Keratinocyte (primary cell): ENCODE data around the gene KCNMA1. TPM values are rescaled to one million over a fixed set of nuclear protein-coding genes. Genes with fewer than 3 reads are reported as not detected.
A peak's percentile ranks its signal among the peaks of the same experiment; 100 is the strongest.

ENCODE experiments used
- DNase-seq: peaks from one replicate; pipeline ENCODE4 v3.0.0-alpha.2; 2011; ENCODE audit warnings: low read depth, missing footprints, low spot score
- FAIRE-seq: peaks from 2 replicates; lab custom pipeline; 2011; peaks lifted over from hg19 to GRCh38; lab: Jason Lieb, UNC
- H2AFZ ChIP-seq: 2 replicates; pipeline ENCODE4 v1.6.0; 2012; ENCODE audit warnings: low read length, control low read depth, inconsistent platforms; ENCODE audit not compliant: control insufficient read depth
- H3K27ac ChIP-seq: 2 replicates; pipeline ENCODE4 v1.5.1; 2011; ENCODE audit warnings: low read length; ENCODE audit not compliant: control insufficient read depth, insufficient read depth
- H3K27me3 ChIP-seq: 3 replicates; pipeline ENCODE4 v1.6.0; 2011; ENCODE audit warnings: low read length; ENCODE audit not compliant: control insufficient read depth, insufficient read depth; ENCODE audit errors: extremely low read depth
- H3K36me3 ChIP-seq, 2 experiments: 2 replicates in 1 of 2; 3 replicates in 1 of 2; pipeline ENCODE4 v1.5.1; 2011; ENCODE audit warnings: low read length in 2 of 2, mild to moderate bottlenecking in 1 of 2; ENCODE audit not compliant: control insufficient read depth in 2 of 2, insufficient read depth in 2 of 2; ENCODE audit errors: extremely low read depth in 1 of 2
- H3K4me1 ChIP-seq: 3 replicates; pipeline ENCODE4 v1.5.1; 2011; ENCODE audit warnings: low read length; ENCODE audit not compliant: control insufficient read depth, insufficient read depth; ENCODE audit errors: extremely low read depth
- H3K4me2 ChIP-seq: 3 replicates; pipeline ENCODE4 v1.6.0; 2011; ENCODE audit warnings: low read depth, low read length; ENCODE audit not compliant: control insufficient read depth, insufficient read depth; ENCODE audit errors: extremely low read depth
- H3K4me3 ChIP-seq, 3 experiments: fragments of 200-600 bp in 1 of 3; sonication (generic) in 1 of 3; 2 replicates in 2 of 3; 3 replicates in 1 of 3; pipeline ENCODE4 v1.5.1; 2011 to 2016; ENCODE audit warnings: low read length in 3 of 3, mild to moderate bottlenecking in 3 of 3, control low read depth in 2 of 3, inconsistent platforms in 1 of 3, low read depth in 1 of 3, mixed read lengths in 1 of 3, mixed run types in 1 of 3, moderate library complexity in 1 of 3; ENCODE audit not compliant: control insufficient read depth in 2 of 3, insufficient read depth in 2 of 3; ENCODE audit errors: extremely low read depth in 1 of 3
- H3K79me2 ChIP-seq: 2 replicates; pipeline ENCODE4 v1.6.0; 2012; ENCODE audit warnings: low read length; ENCODE audit not compliant: control insufficient read depth, insufficient read depth
- H3K9ac ChIP-seq: 3 replicates; pipeline ENCODE4 v1.6.0; 2011; ENCODE audit warnings: low read length; ENCODE audit not compliant: control insufficient read depth, insufficient read depth; ENCODE audit errors: extremely low read depth
- H3K9me1 ChIP-seq: 3 replicates; pipeline ENCODE4 v1.6.0; 2011; ENCODE audit warnings: low read length; ENCODE audit not compliant: control insufficient read depth, insufficient read depth; ENCODE audit errors: extremely low read depth
- H3K9me3 ChIP-seq: 2 replicates; pipeline ENCODE4 v1.5.1; 2012; ENCODE audit warnings: low read depth, low read length; ENCODE audit not compliant: control insufficient read depth
- H4K20me1 ChIP-seq: 3 replicates; pipeline ENCODE4 v1.6.0; 2011; ENCODE audit warnings: low read length; ENCODE audit not compliant: control insufficient read depth, insufficient read depth; ENCODE audit errors: extremely low read depth
- CTCF ChIP-seq, 3 experiments: IDR thresholded peaks in 1 of 3; conservative IDR thresholded peaks in 1 of 3; optimal IDR thresholded peaks in 1 of 3; 2 replicates in 2 of 3; 3 replicates in 1 of 3; pipeline versions ENCODE3 to v1.5.1; 2011; ENCODE audit warnings: low read length in 3 of 3, mild to moderate bottlenecking in 3 of 3, moderate library complexity in 2 of 3, control low read depth in 1 of 3, inconsistent platforms in 1 of 3; ENCODE audit not compliant: insufficient read depth in 2 of 3; ENCODE audit errors: extremely low read depth in 1 of 3
- EZH2 ChIP-seq: IDR thresholded peaks from one replicate; pipeline ENCODE4 v1.6.1; 2012; ENCODE audit warnings: inconsistent platforms, mild to moderate bottlenecking, low read length, moderate library complexity
- dilution Hi-C: fragments of 300-500 bp; cut with MboI; formaldehyde crosslinking; loops from one replicate; pipeline ENCODE4 v1.7.0; 2020; ENCODE audit warnings: low sequenced_read_pairs; ENCODE audit not compliant: extremely low pct_ligation_motif_present
- polyA plus RNA-seq, 5 experiments: library from polyadenylated mRNA; depleted of rRNA in 3 of 5; stranded (reverse) in 3 of 5; stranded (forward) in 1 of 5; unstranded in 1 of 5; fragments of >200 nt; gene quantifications; 1 replicate in 1 of 5; 2 replicates in 3 of 5; 3 replicates in 1 of 5; pipeline versions ENCODE4 v1.2.1 to v1.2.3, GENCODE V29; 2011 to 2012; ENCODE audit warnings: missing spikeins in 2 of 5, low read depth in 1 of 5, low replicate concordance in 1 of 5

Gene KCNMA1
- polyA plus RNA-seq, 1 donor (not counting 4 experiments of a cell fraction or from before 2014, with no cell fraction given), result 6.3 TPM

- H3K9me1 ChIP-seq, result no peaks in the 10 kb centered on the region
- H3K4me2 ChIP-seq, result no peak overlapping the region
- no peak overlapping the region for H2AFZ ChIP-seq
- H3K9ac ChIP-seq, result no peak overlapping the region
- TF ChIP-seq CTCF (optimal IDR thresholded peaks at IDR 0.05 in 1 of 3, IDR thresholded peaks at IDR 0.05 in 1 of 3, conservative IDR thresholded peaks at IDR 0.05 in 1 of 3; ENCODE audit: extremely low read depth in 1 of 3, insufficient read depth in 2 of 3, low read length in 3 of 3), result no peak
- no peak for TF ChIP-seq EZH2
- H4K20me1 ChIP-seq, result no peaks in the 10 kb centered on the region
- no peak for FAIRE-seq
- H3K27me3 ChIP-seq, result no peaks in the 10 kb centered on the region
- no peak overlapping the region for H3K4me3 ChIP-seq
- H3K79me2 ChIP-seq, result no peaks in the 10 kb centered on the region
- no peak for DNase-seq
- dilution Hi-C loops, result no loop called here
- no peaks in the 10 kb centered on the region for H3K9me3 ChIP-seq
- H3K4me1 ChIP-seq, result peaks cover 28% of the 10 kb centered on the region
- no peak overlapping the region for H3K27ac ChIP-seq
- no peaks in the 10 kb centered on the region for H3K36me3 ChIP-seq
These were observed 33.5 kb downstream of the KCNMA1 start for GRCh38 chr10:77604063-77604462.

- Histone ChIP-seq H3K79me2 (no peaks in the 10 kb centered on the region), H2AFZ (no peak overlapping the region), H3K27ac (no peak overlapping the region), H3K27me3 (no peaks in the 10 kb centered on the region), H3K4me3 (no peak overlapping the region), H3K9me1 (peaks cover under 1% of the 10 kb centered on the region), H3K36me3 (no peaks in the 10 kb centered on the region), H3K9me3 (no peaks in the 10 kb centered on the region), H4K20me1 (no peaks in the 10 kb centered on the region), H3K4me1 (peaks cover 28% of the 10 kb centered on the region), H3K4me2 (peak overlapping the region; percentile 31), H3K9ac (no peak overlapping the region)
- DNase-seq (no peak), FAIRE-seq (peak; percentile 86)
- dilution Hi-C loops, result no loop called here
- TF ChIP-seq CTCF (optimal IDR thresholded peaks at IDR 0.05 in 1 of 3, IDR thresholded peaks at IDR 0.05 in 1 of 3, conservative IDR thresholded peaks at IDR 0.05 in 1 of 3; ENCODE audit: extremely low read depth in 1 of 3, insufficient read depth in 2 of 3, low read length in 3 of 3), result no peak
- no peak for TF ChIP-seq EZH2
These were observed 34.1 kb downstream of the KCNMA1 start for GRCh38 chr10:77603534-77603927.
